ENCODE results near the gene C20orf202.

The C20orf202 gene

DNA sequence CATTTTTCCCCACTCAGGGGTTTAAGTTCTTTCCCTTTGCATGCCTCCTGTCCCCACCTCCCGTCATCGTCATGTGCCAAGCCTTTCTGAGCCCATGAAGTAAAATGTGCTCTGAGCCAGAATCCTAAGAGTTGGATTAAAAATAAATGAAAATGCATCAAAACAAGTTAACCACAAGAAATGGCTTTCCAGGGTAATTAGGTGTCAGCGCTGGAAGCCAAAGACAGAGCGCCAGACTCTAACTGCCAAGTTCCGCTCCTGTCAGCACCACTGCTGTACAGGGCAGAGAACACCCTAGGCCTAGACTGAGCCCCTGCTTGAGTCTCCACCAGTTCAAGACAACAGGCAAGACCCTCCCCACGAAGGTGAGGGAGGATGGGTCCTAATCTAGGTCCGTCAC, 5.5 kb upstream of the C20orf202 start:
- Histone ChIP-seq H3K9me3 (replicated peaks in 1 of 11) (no peaks in the 10 kb centered on the region; a peak in 1 of 22 replicates), H3K9ac (no peak overlapping the region), H3K4me3 (no peak overlapping the region), H3K36me3 (no peaks in the 10 kb centered on the region), H3K4me2 (no peak overlapping the region), H3K4me1 (no peaks in the 10 kb centered on the region), H4K20me1 (no peaks in the 10 kb centered on the region), H3K27me3 (no peaks in the 10 kb centered on the region), H3K27ac (no peak overlapping the region)
- no peak for TF ChIP-seq Cebpa-rat (IDR thresholded peaks at IDR 0.05)

DNA sequence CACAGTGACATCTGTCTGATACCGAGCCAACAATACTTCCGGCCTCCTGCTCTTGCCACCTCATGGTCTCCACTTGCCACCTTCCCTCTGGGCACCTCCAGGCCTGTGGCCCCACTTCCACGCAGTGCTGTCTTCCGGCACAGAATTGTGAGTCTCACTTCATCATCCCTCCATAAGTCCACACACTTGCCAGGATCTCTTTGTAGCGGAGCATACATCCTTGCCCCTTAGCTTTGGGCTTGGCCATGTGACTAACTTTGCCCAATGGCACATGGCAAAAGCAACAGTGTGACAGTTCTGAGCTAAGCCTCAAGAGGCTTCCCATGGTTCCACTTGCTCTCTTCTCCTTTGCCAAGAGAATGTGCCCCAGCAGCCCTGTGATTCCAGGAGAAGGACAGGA, 4.5 kb upstream of the C20orf202 start:
- no peaks in the 10 kb centered on the region for H3K4me1 ChIP-seq
- no peak overlapping the region for H3K27ac ChIP-seq
- no peak overlapping the region for H3K9ac ChIP-seq
- H3K36me3 ChIP-seq = no peaks in the 10 kb centered on the region
- H3K4me3 ChIP-seq = no peak overlapping the region
- H3K4me2 ChIP-seq = no peak overlapping the region
- no peaks in the 10 kb centered on the region for H3K27me3 ChIP-seq
- H3K9me3 ChIP-seq (replicated peaks in 1 of 11) = no peaks in the 10 kb centered on the region; a peak in 1 of 22 replicates
- no peaks in the 10 kb centered on the region for H4K20me1 ChIP-seq
- TF ChIP-seq Cebpa-rat (IDR thresholded peaks at IDR 0.05) = no peak

GRCh38 chr20:1199212-1199873, 3.9 kb upstream of the C20orf202 start:
- Histone ChIP-seq H3K27me3 (no peaks in the 10 kb centered on the region), H3K4me1 (peaks cover 0 to 5% (median under 1%) of the 10 kb centered on the region in 10 experiments; a peak in 3 of 20 replicates), H3K4me2 (no peak overlapping the region), H3K36me3 (no peaks in the 10 kb centered on the region), H3K9ac (no peak overlapping the region), H4K20me1 (no peaks in the 10 kb centered on the region), H3K27ac (no peak overlapping the region), H3K9me3 (replicated peaks in 1 of 11) (no peaks in the 10 kb centered on the region; a peak in 1 of 22 replicates), H3K4me3 (no peak overlapping the region)
- TF ChIP-seq Cebpa-rat (IDR thresholded peaks at IDR 0.05) = no peak

DNA sequence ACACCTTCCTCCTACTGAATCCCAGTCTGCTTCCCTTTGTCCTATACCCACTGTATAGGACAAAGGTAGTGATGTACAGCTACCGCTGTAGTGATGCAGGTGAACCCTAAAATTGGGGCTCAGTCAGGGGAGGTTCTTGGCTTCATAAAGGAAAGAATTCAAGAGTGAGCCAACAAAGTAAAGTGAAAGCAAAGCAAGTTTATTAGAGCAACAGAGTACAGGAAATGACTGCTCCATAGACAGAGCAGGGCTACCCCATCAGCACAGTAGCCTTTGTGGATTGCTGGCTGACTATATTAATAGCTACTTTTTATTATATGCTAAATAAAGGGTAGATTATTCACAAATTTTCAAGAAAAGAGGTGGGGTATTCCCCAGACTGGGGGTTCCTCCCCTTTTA, 3.3 kb upstream of the C20orf202 start:
- H3K9ac ChIP-seq = no peak overlapping the region
- no peak for TF ChIP-seq Cebpa-rat (IDR thresholded peaks at IDR 0.05)
- no peak overlapping the region for H3K4me2 ChIP-seq
- no peak overlapping the region for H3K27ac ChIP-seq
- no peaks in the 10 kb centered on the region for H4K20me1 ChIP-seq
- no peaks in the 10 kb centered on the region; a peak in 1 of 22 replicates for H3K9me3 ChIP-seq (replicated peaks in 1 of 11)
- H3K27me3 ChIP-seq = no peaks in the 10 kb centered on the region
- H3K4me1 ChIP-seq = peaks cover 0 to 8% (median 2%) of the 10 kb centered on the region in 10 experiments; a peak in 3 of 20 replicates
- H3K4me3 ChIP-seq = no peak overlapping the region
- no peaks in the 10 kb centered on the region for H3K36me3 ChIP-seq

DNA sequence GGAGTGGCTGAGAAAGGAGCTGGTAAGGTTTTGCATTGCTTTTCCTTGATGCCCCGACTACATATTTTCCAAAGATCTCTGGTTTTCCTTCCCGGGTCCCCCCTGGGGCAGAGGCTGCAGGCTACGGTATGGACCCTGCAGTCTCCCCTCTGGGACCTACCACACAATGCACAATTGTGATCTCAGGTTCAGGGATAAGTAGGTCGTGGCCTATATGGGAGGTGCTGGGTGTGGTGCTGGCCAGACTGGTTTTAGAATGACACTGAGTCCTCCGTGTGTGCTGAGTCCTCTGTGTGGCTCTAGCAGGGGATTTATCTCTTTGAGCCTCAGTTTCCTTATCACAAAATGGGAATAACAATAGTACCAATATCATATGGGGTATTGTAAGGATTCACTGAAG, 376 bp downstream of the C20orf202 start:
- H3K4me3 ChIP-seq = no peak overlapping the region
- no peak for TF ChIP-seq Cebpa-rat (IDR thresholded peaks at IDR 0.05)
- no peak overlapping the region for H3K27ac ChIP-seq
- no peaks in the 10 kb centered on the region for H4K20me1 ChIP-seq
- H3K36me3 ChIP-seq = no peaks in the 10 kb centered on the region
- H3K4me1 ChIP-seq = peaks cover 0 to 8% (median 2%) of the 10 kb centered on the region in 10 experiments; a peak in 3 of 20 replicates
- H3K4me2 ChIP-seq = no peak overlapping the region
- no peaks in the 10 kb centered on the region for H3K9me3 ChIP-seq (replicated peaks in 1 of 11)
- H3K9ac ChIP-seq = no peak overlapping the region
- H3K27me3 ChIP-seq = no peaks in the 10 kb centered on the region

DNA sequence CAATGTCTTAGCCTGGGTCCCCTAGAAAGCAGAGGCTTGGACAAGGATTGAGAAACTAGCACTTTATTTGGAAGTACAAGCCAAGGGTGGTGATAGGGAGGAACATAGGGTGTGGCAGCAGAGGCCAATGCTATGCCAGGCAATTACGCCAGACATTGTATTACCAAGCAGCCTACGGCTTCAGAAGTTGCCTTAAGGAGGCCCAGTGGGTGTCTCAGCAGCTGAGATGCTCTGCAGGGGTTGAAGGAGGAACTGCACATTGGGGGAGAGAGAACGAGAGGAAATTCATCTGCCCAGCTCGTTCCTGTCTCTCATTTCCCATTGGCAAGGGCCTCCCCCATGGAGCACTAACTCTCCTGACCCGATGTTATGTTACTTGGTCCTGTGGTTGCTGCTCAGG, 859 bp downstream of the C20orf202 start:
- no peak for TF ChIP-seq Cebpa-rat (IDR thresholded peaks at IDR 0.05)
- no peak overlapping the region for H3K9ac ChIP-seq

GRCh38 chr20:1204576-1204975, 1.3 kb downstream of the C20orf202 start:
- H3K9me3 ChIP-seq (replicated peaks in 1 of 11) = no peaks in the 10 kb centered on the region
- H3K4me1 ChIP-seq = peaks cover 0 to 8% (median 2%) of the 10 kb centered on the region in 10 experiments; a peak in 3 of 20 replicates
- peak overlapping the region in 3 of 11 experiments; percentile 15 to 26 (median 20); a peak in 3 of 22 replicates for H3K4me2 ChIP-seq
- no peaks in the 10 kb centered on the region for H3K36me3 ChIP-seq
- TF ChIP-seq Cebpa-rat (IDR thresholded peaks at IDR 0.05) = no peak
- H3K27me3 ChIP-seq = no peaks in the 10 kb centered on the region
- no peak overlapping the region for H3K4me3 ChIP-seq
- no peaks in the 10 kb centered on the region for H4K20me1 ChIP-seq
- H3K9ac ChIP-seq = no peak overlapping the region
- no peak overlapping the region for H3K27ac ChIP-seq

More for the DNA sequence above, 859 bp downstream of the C20orf202 start:
- Histone ChIP-seq H4K20me1 (no peaks in the 10 kb centered on the region), H3K27me3 (no peaks in the 10 kb centered on the region), H3K9me3 (replicated peaks in 1 of 11) (no peaks in the 10 kb centered on the region), H3K4me3 (no peak overlapping the region), H3K4me1 (peaks cover 0 to 8% (median 2%) of the 10 kb centered on the region in 10 experiments; a peak in 3 of 20 replicates), H3K36me3 (no peaks in the 10 kb centered on the region), H3K27ac (no peak overlapping the region), H3K4me2 (peak overlapping the region in 3 of 11 experiments; percentile 15 to 26 (median 20); a peak in 3 of 22 replicates)

DNA sequence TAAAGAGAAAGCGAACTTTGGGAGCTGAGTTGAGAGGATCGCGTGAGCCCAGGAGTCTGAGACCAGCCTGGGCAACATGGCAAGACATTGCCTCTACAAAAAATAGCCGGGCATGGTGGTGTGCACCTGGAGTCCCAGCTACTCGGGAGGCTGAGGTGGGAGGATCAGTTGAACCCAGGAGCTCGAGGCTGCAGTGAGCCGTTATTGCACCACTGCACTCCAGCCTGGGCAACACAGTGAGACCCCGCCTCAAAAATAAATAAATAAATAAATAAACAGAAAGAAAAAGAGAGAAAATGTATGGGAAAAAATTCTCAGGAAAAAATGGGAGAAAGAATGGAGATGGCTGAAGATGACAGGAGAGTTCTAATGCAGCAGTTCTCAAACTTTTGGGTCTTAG, 2.5 kb downstream of the C20orf202 start:
- Histone ChIP-seq H3K27ac (no peak overlapping the region), H3K4me2 (no peak overlapping the region), H3K4me1 (peaks cover 0 to 8% (median 2%) of the 10 kb centered on the region in 10 experiments; a peak in 3 of 20 replicates), H3K4me3 (no peak overlapping the region), H3K9me3 (replicated peaks in 1 of 11) (no peaks in the 10 kb centered on the region), H3K36me3 (no peaks in the 10 kb centered on the region), H4K20me1 (no peaks in the 10 kb centered on the region), H3K27me3 (no peaks in the 10 kb centered on the region), H3K9ac (no peak overlapping the region)
- TF ChIP-seq Cebpa-rat (IDR thresholded peaks at IDR 0.05) = no peak

GRCh38 chr20:1206366-1207148, 3.3 kb downstream of the C20orf202 start:
- no peaks in the 10 kb centered on the region for H3K9me3 ChIP-seq (replicated peaks in 1 of 11)
- H3K4me2 ChIP-seq = no peak overlapping the region
- H3K4me3 ChIP-seq = no peak overlapping the region
- H3K9ac ChIP-seq = no peak overlapping the region
- TF ChIP-seq Cebpa-rat (IDR thresholded peaks at IDR 0.05) = no peak
- H3K36me3 ChIP-seq = no peaks in the 10 kb centered on the region
- H4K20me1 ChIP-seq = no peaks in the 10 kb centered on the region
- peaks cover 0 to 8% (median 2%) of the 10 kb centered on the region in 10 experiments; a peak in 3 of 20 replicates for H3K4me1 ChIP-seq
- no peak overlapping the region for H3K27ac ChIP-seq
- no peaks in the 10 kb centered on the region for H3K27me3 ChIP-seq

Data from BLaER1 treated with 17β-estradiol and CSF1 and Interleukin-3, amounts not matched to agents 10 nM and 100 nM (cell line).